ENCODE results near the gene RPLP2.

RPLP2 gene
- 1,248 to 1,265 reads per million in 2 donors for total RNA-seq

GRCh38 chr11:809287-810039 lies at the start of gene RPLP2:
Gene RPLP2, plus strand, starts transcription at chr11:809967. Its CDS starts 268 bp downstream, at chr11:810235.
- peak; percentile 98 for DNase-seq

- no peak for DNase-seq
Measured at GRCh38 chr11:760236-760635, 49.5 kb upstream of the RPLP2 start.

- DNase-seq = no peak
Measured at GRCh38 chr11:761526-762108, 48.1 kb upstream of the RPLP2 start.

GRCh38 chr11:762421-763072 lies 47.2 kb upstream of the RPLP2 start:
- no peak for DNase-seq

GRCh38 chr11:763073-763463 lies 46.7 kb upstream of the RPLP2 start:
- no peak for DNase-seq

- no peak for DNase-seq
Measured at GRCh38 chr11:763549-764321, 46.0 kb upstream of the RPLP2 start.

GRCh38 chr11:764322-765024 lies 45.3 kb upstream of the RPLP2 start:
- DNase-seq = no peak

GRCh38 chr11:765025-765801 lies 44.6 kb upstream of the RPLP2 start:
- DNase-seq = peak; percentile 55

GRCh38 chr11:765802-766091 lies 44.0 kb upstream of the RPLP2 start:
- no peak for DNase-seq

GRCh38 chr11:766106-766935 lies 43.4 kb upstream of the RPLP2 start:
- no peak for DNase-seq

- DNase-seq = no peak
Measured at GRCh38 chr11:766936-767210, 42.9 kb upstream of the RPLP2 start.

- no peak for DNase-seq
Measured at GRCh38 chr11:767238-767637, 42.5 kb upstream of the RPLP2 start.

- no peak for DNase-seq
Measured at GRCh38 chr11:769887-770641, 39.7 kb upstream of the RPLP2 start.

GRCh38 chr11:770642-771616 lies 38.8 kb upstream of the RPLP2 start:
- DNase-seq = no peak

- DNase-seq = no peak
Measured at GRCh38 chr11:771617-772204, 38.1 kb upstream of the RPLP2 start.

GRCh38 chr11:772429-773390 lies 37.1 kb upstream of the RPLP2 start:
- no peak for DNase-seq

GRCh38 chr11:773425-773824 lies 36.3 kb upstream of the RPLP2 start:
- no peak for DNase-seq

GRCh38 chr11:773830-774229 lies 35.9 kb upstream of the RPLP2 start:
- DNase-seq = no peak
